Measurements from ENCODE around the gene PPP4R2.

DNA sequence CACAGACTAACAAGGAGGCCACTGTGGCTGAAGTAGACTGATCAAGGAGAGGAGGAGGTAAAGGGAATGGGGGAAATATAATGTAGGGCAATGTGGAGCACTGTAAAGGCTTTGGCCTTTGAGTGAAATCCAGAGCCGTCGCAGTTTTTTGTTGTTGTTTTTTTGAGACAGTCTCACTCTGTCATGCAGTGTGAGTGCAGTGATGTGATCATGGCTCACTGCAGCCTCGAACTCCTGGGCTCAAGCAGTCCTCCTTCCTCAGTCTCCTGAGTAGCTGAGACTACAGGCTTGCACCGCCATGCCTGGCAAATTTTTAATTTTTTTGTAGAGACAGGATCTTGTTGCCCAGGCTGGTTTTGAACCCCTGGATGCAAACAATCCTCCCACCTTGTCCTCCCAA, 32.2 kb downstream of the PPP4R2 start:
- TF ChIP-seq JUN (IDR thresholded peaks at IDR 0.05; ENCODE audit: borderline replicate concordance, insufficient read depth, insufficient read length, low read depth) (no peak), EZH2 (IDR thresholded peaks at IDR 0.05; ENCODE audit: borderline replicate concordance, low read depth, low read length, severe bottlenecking) (no peak)

All from endothelial cell of umbilical vein (primary cell).